Mammary epithelial cell (primary cell): ENCODE data around the gene CLK3.

Experiments
- EZH2 ChIP-seq: IDR thresholded peaks from 2 replicates; pipeline ENCODE4 v1.6.1; 2012; ENCODE audit warnings: low read length, inconsistent platforms, borderline replicate concordance
- TF ChIP-seq, protein P1 (sequence below), 2 donors: IDR thresholded peaks in 1 of 2; conservative IDR thresholded peaks in 1 of 2; 2 replicates each; pipeline ENCODE4 v1.5.1; 2011 to 2012; ENCODE audit warnings: inconsistent platforms in 2 of 2, low read length in 2 of 2, mild to moderate bottlenecking in 2 of 2, control low read depth in 1 of 2, low read depth in 1 of 2; ENCODE audit not compliant: insufficient read depth in 1 of 2; ENCODE audit errors: extremely low read depth in 1 of 2

DNA sequence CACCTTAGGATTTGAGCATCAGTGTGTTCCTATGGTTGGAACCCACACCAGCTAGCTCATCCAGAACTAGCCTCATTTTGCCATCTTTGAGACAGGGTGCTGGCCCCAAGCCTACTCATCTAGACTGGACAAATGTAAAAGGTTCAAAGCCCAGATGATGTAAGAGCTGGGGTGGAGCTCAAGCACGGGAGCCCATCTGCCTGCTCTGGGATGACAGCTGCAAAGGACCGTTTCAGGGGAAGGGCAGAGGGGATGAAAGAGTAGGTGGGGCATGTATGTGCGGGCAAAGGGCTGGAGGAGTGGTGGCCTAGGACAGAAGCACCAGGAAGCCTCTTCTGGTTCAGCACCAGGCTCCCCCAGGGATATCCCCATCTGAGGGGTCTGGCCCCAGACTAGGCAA is 15.8 kb downstream of the CLK3 start:
- TF ChIP-seq EZH2 = no peak
- TF ChIP-seq, protein P1, sequence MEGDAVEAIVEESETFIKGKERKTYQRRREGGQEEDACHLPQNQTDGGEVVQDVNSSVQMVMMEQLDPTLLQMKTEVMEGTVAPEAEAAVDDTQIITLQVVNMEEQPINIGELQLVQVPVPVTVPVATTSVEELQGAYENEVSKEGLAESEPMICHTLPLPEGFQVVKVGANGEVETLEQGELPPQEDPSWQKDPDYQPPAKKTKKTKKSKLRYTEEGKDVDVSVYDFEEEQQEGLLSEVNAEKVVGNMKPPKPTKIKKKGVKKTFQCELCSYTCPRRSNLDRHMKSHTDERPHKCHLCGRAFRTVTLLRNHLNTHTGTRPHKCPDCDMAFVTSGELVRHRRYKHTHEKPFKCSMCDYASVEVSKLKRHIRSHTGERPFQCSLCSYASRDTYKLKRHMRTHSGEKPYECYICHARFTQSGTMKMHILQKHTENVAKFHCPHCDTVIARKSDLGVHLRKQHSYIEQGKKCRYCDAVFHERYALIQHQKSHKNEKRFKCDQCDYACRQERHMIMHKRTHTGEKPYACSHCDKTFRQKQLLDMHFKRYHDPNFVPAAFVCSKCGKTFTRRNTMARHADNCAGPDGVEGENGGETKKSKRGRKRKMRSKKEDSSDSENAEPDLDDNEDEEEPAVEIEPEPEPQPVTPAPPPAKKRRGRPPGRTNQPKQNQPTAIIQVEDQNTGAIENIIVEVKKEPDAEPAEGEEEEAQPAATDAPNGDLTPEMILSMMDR (conservative IDR thresholded peaks at IDR 0.05 in 1 of 2, IDR thresholded peaks at IDR 0.05 in 1 of 2; ENCODE audit: extremely low read depth in 1 of 2, insufficient read depth in 1 of 2, low read depth in 1 of 2, low read length in 2 of 2) = no peak
